TTC549 (cell line): ENCODE results near the gene ARAF.

ENCODE experiments used
- FAIRE-seq: peaks from 2 replicates; lab custom pipeline; 2012; peaks lifted over from hg19 to GRCh38; lab: Jason Lieb, UNC

Gene ARAF

GRCh38 chrX:47564438-47565085 lies 3.6 kb downstream of the ARAF start:
- no peak for FAIRE-seq

GRCh38 chrX:47566841-47567240 lies 5.8 kb downstream of the ARAF start:
- no peak for FAIRE-seq

- FAIRE-seq: no peak
These were observed 7.8 kb downstream of the ARAF start for GRCh38 chrX:47568656-47569295.

- FAIRE-seq: no peak
These were observed 9.8 kb downstream of the ARAF start for GRCh38 chrX:47570794-47571193.

- FAIRE-seq: no peak
These were observed 10.2 kb downstream of the ARAF start for GRCh38 chrX:47571215-47571614.

- no peak for FAIRE-seq
These were observed 10.9 kb downstream of the ARAF start for GRCh38 chrX:47571896-47572295.

- no peak for FAIRE-seq
These were observed 11.9 kb downstream of the ARAF start for GRCh38 chrX:47572773-47573340.

- FAIRE-seq: no peak
These were observed 12.5 kb downstream of the ARAF start for GRCh38 chrX:47573341-47574075.

GRCh38 chrX:47574076-47574546 lies 13.1 kb downstream of the ARAF start:
- FAIRE-seq: no peak

- no peak for FAIRE-seq
These were observed 13.7 kb downstream of the ARAF start for GRCh38 chrX:47574547-47575301.

GRCh38 chrX:47576021-47576898 lies 15.3 kb downstream of the ARAF start:
- FAIRE-seq: no peak

GRCh38 chrX:47577424-47577823 lies 16.4 kb downstream of the ARAF start:
- no peak for FAIRE-seq

- FAIRE-seq: no peak
These were observed 16.9 kb downstream of the ARAF start for GRCh38 chrX:47577901-47578300.

GRCh38 chrX:47578692-47579091 lies 17.7 kb downstream of the ARAF start:
- FAIRE-seq: no peak

- FAIRE-seq: no peak
These were observed 18.5 kb downstream of the ARAF start for GRCh38 chrX:47579537-47579936.

GRCh38 chrX:47581731-47582647 lies 21.0 kb downstream of the ARAF start, which contains the start of gene TIMP1:
Gene TIMP1 (plus strand): TSS chrX:47582436. CDS start chrX:47583416, 980 bp downstream.
- no peak for FAIRE-seq

- no peak for FAIRE-seq
These were observed 22.3 kb downstream of the ARAF start for GRCh38 chrX:47583240-47583861.

- FAIRE-seq: no peak
These were observed 23.7 kb downstream of the ARAF start for GRCh38 chrX:47584714-47585113.

- no peak for FAIRE-seq
These were observed 24.3 kb downstream of the ARAF start for GRCh38 chrX:47585273-47585672.
